NT2/D1 (cell line): Measurements from ENCODE around the gene SMIM43.

Experiments used
- YY1 ChIP-seq: IDR thresholded peaks from 2 replicates; pipeline ENCODE4 v1.6.1; 2011; ENCODE audit not compliant: insufficient read length, insufficient read depth
- ZNF274 ChIP-seq: IDR thresholded peaks from 2 replicates; pipeline ENCODE4 v1.6.1; 2011; ENCODE audit warnings: mild to moderate bottlenecking, low read depth, low read length

- TF ChIP-seq YY1 = no peak
- no peak for TF ChIP-seq ZNF274
Observed at GRCh38 chr4:121799867-121800501, 35.0 kb upstream of the SMIM43 start.
